Upper lobe of right lung (tissue), 1 donor: ENCODE data around the gene NCKAP5. TPM values are rescaled to one million over a fixed set of nuclear protein-coding genes. Genes with fewer than 3 reads are reported as not detected.

Experiments used
- ATAC-seq: fragments of 200-7000 bp; cut with Tn5 transposase; one replicate; pipeline ENCODE4 v1.9.1; 2020; ENCODE audit warnings: mild to moderate bottlenecking, moderate library complexity
- DNase-seq: peaks from one replicate; pipeline ENCODE4 v3.0.0-alpha.2; 2020
- H3K27ac ChIP-seq: fragments of 200-600 bp; one replicate; pipeline ENCODE4 v1.8.0; 2022
- H3K27me3 ChIP-seq: fragments of 200-600 bp; one replicate; pipeline ENCODE4 v1.8.0; 2022; ENCODE audit warnings: mild to moderate bottlenecking
- H3K36me3 ChIP-seq: fragments of 200-600 bp; one replicate; pipeline ENCODE4 v1.8.0; 2022
- H3K4me1 ChIP-seq: fragments of 200-600 bp; one replicate; pipeline ENCODE4 v1.8.0; 2022
- H3K4me3 ChIP-seq: fragments of 200-600 bp; one replicate; pipeline ENCODE4 v1.8.0; 2022; ENCODE audit warnings: mild to moderate bottlenecking
- H3K9me3 ChIP-seq: fragments of 200-600 bp; one replicate; pipeline ENCODE4 v1.8.0; 2022
- intact Hi-C: fragments of 100-400 bp; cut with DNase I; formaldehyde crosslinking; loops from one replicate; pipeline ENCODE4 v1.11.0; 2022
- total RNA-seq: library from RNA; stranded (reverse); fragmentation: NEBNext Ultra II Directional; extraction: Animal tissue kit (Norgen Biotek cat#: 25700); gene quantifications from one replicate; pipeline ENCODE4 v1.2.1, GENCODE V29; 2021
- TF ChIP-seq, protein P1 (sequence below): fragments of 200-600 bp; IDR thresholded peaks from one replicate; pipeline ENCODE4 v1.8.0; 2022; ENCODE audit warnings: antibody characterized with exemption
- donor health status: DM: no; HTN: yes; CAD: no; lungs with severe emphysema.

The NCKAP5 gene
- total RNA-seq, 1 donor from 2014 or later = 40.8 TPM

DNA sequence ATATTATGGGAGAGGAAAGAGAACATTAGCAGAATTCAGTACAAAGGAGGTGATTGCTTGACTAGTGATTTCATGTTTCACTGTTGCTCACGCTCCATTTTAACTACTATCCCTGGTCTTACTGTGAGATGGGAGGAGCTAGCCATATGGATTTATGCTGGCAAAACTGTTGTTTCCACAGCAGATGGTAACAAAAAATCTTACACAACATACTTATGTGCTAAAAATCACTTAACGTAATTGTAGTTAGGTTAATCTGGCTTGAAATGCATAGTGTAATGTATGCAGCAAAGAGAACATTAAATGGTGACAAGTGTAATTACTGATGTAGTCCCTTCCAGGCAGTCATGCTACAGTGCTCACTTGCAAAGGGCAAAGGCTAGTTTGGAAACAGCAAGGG lies 742.7 kb downstream of the NCKAP5 start:
- H3K36me3 ChIP-seq = no peaks in the 10 kb centered on the region
- H3K4me1 ChIP-seq = no peaks in the 10 kb centered on the region
- intact Hi-C loops = no loop called here
- TF ChIP-seq, protein P1, sequence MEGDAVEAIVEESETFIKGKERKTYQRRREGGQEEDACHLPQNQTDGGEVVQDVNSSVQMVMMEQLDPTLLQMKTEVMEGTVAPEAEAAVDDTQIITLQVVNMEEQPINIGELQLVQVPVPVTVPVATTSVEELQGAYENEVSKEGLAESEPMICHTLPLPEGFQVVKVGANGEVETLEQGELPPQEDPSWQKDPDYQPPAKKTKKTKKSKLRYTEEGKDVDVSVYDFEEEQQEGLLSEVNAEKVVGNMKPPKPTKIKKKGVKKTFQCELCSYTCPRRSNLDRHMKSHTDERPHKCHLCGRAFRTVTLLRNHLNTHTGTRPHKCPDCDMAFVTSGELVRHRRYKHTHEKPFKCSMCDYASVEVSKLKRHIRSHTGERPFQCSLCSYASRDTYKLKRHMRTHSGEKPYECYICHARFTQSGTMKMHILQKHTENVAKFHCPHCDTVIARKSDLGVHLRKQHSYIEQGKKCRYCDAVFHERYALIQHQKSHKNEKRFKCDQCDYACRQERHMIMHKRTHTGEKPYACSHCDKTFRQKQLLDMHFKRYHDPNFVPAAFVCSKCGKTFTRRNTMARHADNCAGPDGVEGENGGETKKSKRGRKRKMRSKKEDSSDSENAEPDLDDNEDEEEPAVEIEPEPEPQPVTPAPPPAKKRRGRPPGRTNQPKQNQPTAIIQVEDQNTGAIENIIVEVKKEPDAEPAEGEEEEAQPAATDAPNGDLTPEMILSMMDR = no peak
- no peak overlapping the region for H3K4me3 ChIP-seq
- no peak for ATAC-seq
- H3K27me3 ChIP-seq = no peaks in the 10 kb centered on the region
- no peaks in the 10 kb centered on the region for H3K9me3 ChIP-seq
- no peak overlapping the region for H3K27ac ChIP-seq
- DNase-seq = no peak

DNA sequence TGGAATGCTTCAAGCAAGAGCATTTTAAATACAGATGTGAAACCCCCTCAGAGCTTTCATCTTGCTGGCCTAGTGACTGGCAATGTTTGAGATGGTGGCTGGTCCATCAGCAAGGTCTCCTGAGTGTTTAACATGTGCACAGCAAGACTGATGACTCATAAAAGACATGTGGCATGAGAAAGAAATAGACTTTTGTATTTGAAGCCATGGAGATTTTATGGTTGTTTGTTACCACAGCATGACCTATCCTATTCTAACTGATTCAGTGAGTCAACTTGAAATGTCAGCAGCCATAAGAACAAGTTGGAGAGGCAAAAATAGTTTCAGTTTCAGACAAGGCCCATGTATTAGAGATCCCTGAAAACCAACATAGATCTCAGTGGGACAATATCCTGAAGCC lies 743.5 kb downstream of the NCKAP5 start:
- intact Hi-C loops = no loop called here
- no peak overlapping the region for H3K4me3 ChIP-seq
- no peaks in the 10 kb centered on the region for H3K4me1 ChIP-seq
- ATAC-seq = no peak
- DNase-seq = no peak
- no peaks in the 10 kb centered on the region for H3K27me3 ChIP-seq
- TF ChIP-seq, protein P1 = no peak
- no peaks in the 10 kb centered on the region for H3K9me3 ChIP-seq
- no peak overlapping the region for H3K27ac ChIP-seq
- H3K36me3 ChIP-seq = no peaks in the 10 kb centered on the region

DNA sequence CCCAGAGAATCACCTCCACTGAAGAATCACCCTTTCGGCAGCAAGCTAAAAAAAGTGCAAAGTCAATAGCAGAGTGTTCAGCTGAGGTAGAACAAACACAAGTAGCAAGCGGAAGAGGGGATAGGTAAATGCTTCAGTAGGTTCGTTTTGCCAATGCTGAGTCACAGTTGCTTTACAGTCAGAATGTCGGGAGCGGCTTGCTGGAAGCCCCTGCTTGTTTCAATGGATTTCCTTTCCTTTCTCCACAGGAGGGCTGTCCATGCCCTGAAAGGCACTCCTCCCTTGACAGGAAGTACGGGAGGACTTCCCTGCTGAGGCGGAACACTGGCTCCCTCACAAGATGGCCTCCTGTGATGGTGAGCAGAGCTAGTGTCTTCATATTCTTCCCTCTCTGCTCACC lies 752.0 kb downstream of the NCKAP5 start:
- no peak for DNase-seq
- Histone ChIP-seq H3K4me3 (no peak overlapping the region), H3K27me3 (no peaks in the 10 kb centered on the region), H3K27ac (no peak overlapping the region), H3K4me1 (no peaks in the 10 kb centered on the region), H3K9me3 (no peaks in the 10 kb centered on the region), H3K36me3 (no peaks in the 10 kb centered on the region)
- ATAC-seq = no peak
- intact Hi-C loops = no loop called here
- TF ChIP-seq, protein P1 = no peak

DNA sequence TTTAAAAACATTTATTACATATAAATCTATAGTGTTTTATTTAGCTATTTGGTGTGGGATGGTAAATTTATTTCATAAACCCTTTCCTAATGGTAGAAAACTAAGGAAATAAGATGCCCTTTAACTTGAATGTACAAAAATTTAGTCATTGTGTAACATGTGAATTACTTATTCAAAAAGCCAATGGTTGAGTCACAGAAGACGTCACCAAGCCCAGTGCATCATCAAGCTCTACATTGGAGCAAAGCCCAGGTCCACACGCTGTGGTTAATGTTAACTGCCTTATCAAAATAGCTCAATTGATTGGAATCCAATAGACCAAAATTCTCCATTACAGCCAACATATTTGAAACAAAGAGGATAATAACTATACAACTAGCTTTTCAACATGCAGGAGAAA lies 752.7 kb downstream of the NCKAP5 start:
- no peak for DNase-seq
- intact Hi-C loops = no loop called here
- no peaks in the 10 kb centered on the region for H3K9me3 ChIP-seq
- no peak for ATAC-seq
- no peak overlapping the region for H3K4me3 ChIP-seq
- no peaks in the 10 kb centered on the region for H3K27me3 ChIP-seq
- TF ChIP-seq, protein P1 = no peak
- no peaks in the 10 kb centered on the region for H3K4me1 ChIP-seq
- H3K27ac ChIP-seq = no peak overlapping the region
- H3K36me3 ChIP-seq = no peaks in the 10 kb centered on the region

DNA sequence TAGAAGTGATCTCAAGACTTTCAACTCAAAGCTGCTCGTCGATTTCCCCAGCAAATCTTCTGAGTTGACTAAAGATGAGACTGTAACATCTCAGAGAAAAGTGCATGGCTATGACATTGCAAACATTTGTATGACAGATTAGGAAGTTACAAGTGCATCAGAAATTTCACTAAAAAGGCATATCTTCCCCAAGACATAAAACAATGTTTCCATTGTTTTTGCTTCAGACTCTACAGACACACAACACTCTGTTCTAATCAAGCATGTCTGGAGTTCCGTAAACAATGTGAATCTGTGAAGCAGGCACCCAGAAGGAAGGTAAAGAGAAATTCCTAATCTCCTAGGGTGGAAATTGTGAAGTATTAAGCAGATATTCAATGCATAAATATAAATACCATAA lies 753.6 kb downstream of the NCKAP5 start:
- DNase-seq = no peak
- Histone ChIP-seq H3K27ac (no peak overlapping the region), H3K9me3 (no peaks in the 10 kb centered on the region), H3K4me1 (no peaks in the 10 kb centered on the region), H3K36me3 (no peaks in the 10 kb centered on the region), H3K4me3 (no peak overlapping the region), H3K27me3 (no peaks in the 10 kb centered on the region)
- no peak for ATAC-seq
- TF ChIP-seq, protein P1 = no peak
- intact Hi-C loops = no loop called here

DNA sequence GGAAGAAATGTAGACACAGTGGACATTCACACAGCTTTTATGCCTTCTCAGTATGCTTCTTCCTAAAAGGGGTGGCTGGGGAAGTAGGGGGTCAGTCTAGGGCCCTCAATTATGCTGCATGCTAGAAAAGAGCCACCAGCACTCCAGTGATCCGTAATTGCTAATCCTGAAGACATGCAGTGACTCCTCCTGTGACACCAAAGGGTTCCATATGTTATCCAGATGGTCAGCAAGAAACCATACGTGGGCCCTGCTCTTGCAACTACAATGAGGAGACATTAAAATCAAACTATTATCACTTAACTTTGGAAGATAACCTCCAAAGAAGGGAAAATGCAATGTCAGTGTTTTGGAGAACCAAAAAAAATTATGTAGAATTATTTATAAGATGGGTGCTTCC lies 754.8 kb downstream of the NCKAP5 start:
- no peaks in the 10 kb centered on the region for H3K27me3 ChIP-seq
- ATAC-seq (no peak), DNase-seq (no peak)
- no peak overlapping the region for H3K4me3 ChIP-seq
- intact Hi-C loops = no loop called here
- no peaks in the 10 kb centered on the region for H3K36me3 ChIP-seq
- TF ChIP-seq, protein P1 = no peak
- H3K9me3 ChIP-seq = no peaks in the 10 kb centered on the region
- H3K27ac ChIP-seq = no peak overlapping the region
- no peaks in the 10 kb centered on the region for H3K4me1 ChIP-seq
